T-helper 2 cell treated with Interferon-gamma antibody and Interleukin-4, amounts not matched to agents 100 ng/mL and 5 ng/mL, for 36 hours (primary cell): ENCODE results near the gene DST. TPM values are rescaled to one million over a fixed set of nuclear protein-coding genes. Genes with fewer than 3 reads are reported as not detected.
"Not testable (repeated sequence)": the region's sequence is repeated elsewhere in the genome, so short reads cannot be mapped to it uniquely, and the experiment has no call there.

Experiments used
- intact Hi-C: fragments of 100-400 bp; cut with micrococcal nuclease; formaldehyde crosslinking; loops from one replicate; pipeline ENCODE4 v1.15.1; 2023
- total RNA-seq: library from RNA; stranded (reverse); gene quantifications from 2 replicates; pipeline ENCODE4 v1.2.3, GENCODE V29; 2022

The DST gene
- total RNA-seq, 1 donor from 2014 or later, result 6.1 TPM

DNA sequence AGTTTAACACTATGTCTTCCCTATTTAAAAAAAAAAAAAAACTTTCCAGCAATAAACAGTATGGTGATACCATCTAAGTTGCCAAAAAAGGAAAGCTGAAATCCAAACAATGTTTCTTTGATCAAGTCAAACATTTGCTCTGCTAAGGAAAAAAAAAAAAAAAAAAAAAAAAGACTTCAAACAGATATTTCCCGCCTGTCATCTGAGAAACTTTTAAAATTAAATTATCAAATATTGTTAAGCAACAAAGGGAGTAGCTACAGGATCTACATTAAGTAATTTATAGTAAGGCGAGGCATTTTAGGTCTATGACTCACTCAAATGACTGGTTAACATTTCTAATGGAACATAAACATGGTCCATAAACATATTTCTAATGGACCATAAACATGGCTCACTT lies 121.2 kb downstream of the DST start:
- intact Hi-C loops, result no loop called here

DNA sequence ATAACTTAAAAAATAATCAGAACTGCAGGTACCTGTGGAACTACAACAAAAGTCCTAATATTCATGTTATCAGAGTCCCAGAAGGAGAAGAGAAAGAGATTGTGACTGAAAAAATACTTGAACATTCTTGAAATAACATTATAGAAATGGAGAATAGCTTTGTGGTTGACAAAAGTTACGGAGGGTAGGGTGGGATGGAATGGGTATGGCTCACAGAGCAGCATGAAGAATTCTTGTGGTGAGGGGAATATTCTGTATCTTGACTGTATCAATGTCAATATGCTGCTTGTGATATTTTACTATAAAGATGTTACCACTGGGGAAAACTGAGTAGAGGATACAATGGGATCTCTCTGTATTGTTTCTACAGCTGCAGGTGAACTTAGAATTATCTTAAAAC lies 122.5 kb downstream of the DST start:
- intact Hi-C loops, result no loop called here

DNA sequence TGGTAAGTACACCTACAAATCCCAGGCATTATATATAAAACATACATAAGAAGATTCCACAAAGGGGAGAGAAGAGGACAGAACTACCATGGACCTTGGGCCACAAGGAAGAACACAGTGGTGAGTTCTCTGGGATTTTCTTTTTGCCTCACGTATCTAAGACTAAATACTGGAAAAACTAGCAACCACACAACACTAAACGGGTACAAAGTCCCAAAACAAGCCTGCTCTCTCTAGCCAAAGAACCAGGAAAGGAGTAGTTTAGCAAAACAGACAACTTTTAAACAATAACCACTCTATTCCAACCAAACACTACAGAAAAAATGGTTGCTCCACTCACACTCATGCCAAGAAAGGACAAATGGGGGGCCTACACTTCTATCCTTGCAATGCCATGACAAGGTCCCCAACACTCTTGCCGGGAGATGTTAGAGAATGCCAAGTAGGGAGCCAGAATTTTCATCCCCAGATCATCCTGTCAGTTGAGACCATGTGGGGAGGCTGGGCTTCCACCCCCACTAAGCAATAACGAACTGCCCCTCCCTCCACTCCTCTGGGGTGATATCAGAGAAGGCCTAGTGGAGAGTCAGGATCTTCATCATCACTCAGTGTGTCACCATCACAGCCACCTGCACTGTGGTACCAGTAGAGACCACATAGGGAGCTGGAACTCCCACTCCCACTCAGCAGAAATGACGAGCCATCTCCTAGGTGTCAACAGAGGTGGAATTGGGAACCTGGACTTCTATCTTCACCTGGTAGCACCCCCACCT lies 123.5 kb downstream of the DST start:
- intact Hi-C loops, result no loop called here

DNA sequence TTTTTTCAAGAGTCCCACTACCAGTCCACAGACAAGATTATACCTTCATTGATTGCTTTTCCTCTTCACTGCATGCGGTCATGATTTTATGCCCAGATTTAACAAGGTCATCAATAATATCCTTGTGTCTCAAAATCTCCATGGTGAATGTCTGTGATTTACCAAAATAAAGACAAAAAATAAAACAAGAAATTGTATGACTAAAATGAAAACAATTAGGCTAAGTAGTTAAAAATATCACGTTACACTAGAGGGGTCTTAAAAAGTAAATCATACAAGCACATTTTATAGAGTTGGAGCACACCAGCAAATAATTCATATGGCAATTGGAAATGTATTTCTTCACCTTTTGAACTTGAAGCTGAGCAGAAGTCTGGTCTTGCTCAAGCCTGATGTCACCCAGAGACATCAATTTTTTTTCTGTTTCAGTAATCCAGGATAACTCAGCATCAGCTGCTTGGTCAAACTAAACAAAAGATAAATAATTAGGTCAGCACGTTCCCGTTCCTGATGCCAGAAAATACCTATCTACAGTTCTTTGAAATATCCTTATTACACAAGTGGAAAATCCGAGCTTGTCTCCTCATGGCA lies 125.4 kb downstream of the DST start:
- intact Hi-C loops, result no loop called here

DNA sequence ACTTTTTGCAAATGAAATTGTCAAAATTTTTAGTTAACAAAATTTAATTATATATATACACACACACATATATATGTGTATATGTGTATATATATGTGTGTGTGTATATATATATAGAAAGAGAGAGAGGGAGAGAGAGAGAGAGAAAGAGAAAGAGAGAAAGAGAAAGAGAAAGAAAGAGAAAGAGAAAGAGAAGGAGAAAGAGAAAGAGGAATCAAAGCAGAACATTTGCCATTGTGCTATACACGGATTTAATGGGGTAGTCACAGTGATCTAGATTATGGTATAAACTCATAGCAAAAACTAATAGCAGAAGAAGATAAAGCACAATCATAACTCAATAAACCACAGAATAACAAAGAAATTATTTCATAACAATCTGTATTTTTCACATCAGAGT lies 126.7 kb downstream of the DST start:
- intact Hi-C loops, result no loop called here

DNA sequence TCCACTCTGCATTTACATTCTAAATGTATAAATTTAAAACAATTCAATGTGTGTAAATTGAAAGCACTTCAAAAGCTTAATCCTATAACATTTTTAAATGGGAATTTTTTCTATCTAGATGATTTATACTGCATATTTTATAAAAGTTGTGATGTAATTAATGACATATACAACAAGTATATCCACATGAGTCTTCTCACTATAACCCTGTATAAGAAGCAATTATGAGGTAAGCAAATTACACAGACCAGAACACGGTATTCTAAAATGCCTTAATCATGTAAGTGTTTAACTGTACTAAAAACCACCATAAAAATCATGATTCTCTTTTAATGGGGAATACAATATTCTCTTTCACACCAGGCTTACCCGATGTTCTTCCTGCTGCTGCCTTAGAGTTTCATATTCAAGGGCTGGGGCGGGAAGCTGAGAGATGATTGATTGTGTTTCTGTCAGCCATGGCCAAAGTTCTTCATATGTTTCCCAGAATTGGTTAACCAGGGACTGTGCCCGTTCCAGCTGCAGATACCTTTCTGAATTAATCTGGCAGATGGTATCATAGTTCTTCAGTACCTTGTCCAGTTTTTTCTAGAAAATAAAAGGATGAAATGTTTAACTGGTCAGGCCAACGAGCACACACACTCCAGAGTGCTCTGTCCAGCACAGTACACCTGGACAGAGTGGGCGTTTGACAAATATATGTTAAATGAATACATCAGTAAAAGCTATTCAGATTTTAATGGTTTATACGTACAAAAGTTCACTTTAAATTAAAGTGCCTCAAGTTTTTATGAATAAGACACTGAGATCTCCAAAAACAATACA lies 127.4 kb downstream of the DST start:
- intact Hi-C loops, result no loop called here

DNA sequence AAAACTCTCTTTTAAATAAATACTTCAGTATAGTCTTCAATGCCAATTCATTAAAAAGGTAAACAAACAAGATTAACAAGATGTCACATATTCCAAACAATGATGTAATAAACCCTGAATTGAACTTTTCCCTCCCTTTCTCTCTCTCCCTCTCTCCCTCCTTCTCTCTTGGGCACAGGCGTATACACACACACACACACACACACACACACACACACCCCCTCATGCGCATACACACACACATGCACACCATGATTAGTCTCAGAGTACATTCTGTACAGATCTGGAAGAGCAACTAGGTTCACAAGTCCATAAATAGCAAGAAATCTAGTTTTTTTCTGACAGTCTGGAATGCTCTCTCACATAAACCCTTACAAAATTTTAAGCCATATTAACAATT lies 128.3 kb downstream of the DST start:
- intact Hi-C loops, result no loop called here

DNA sequence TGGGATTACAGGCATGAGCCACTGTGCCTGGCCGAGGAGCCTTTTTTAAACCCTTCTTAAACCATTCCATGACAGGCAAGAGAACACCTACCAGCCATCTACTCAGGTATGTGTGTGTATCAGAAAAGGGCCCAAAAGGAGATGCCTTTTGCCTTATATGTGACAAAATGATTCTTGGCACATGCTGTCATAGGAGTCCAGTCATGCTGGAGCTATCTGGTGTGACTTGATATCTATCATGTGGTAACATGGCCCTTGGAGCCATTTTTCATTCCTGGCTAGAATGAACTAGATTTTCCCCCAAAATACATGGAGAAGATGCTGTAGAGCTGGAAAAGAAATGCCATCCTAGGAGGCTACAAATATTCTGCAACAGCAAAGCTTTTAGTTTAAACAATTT lies 129.1 kb downstream of the DST start:
- intact Hi-C loops, result no loop called here

DNA sequence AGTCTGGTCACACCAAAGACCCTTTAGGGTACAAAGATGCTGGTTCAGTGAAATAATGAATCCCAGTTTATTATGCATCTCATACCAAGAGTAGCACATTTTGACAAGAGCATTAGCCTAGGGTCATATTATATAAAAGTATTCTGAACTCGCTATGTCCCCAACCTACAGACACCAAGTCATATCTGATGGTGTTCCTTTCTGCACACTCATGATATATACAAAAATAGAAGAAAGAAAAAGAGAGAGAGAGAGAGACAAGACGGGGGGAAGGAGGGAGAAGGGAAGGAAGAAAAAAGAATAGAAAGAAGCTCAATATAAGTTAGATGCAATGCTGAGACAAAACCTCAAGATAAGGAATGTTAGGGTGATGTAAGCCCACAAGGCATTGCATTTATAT lies 131.1 kb downstream of the DST start:
- intact Hi-C loops, result no loop called here

DNA sequence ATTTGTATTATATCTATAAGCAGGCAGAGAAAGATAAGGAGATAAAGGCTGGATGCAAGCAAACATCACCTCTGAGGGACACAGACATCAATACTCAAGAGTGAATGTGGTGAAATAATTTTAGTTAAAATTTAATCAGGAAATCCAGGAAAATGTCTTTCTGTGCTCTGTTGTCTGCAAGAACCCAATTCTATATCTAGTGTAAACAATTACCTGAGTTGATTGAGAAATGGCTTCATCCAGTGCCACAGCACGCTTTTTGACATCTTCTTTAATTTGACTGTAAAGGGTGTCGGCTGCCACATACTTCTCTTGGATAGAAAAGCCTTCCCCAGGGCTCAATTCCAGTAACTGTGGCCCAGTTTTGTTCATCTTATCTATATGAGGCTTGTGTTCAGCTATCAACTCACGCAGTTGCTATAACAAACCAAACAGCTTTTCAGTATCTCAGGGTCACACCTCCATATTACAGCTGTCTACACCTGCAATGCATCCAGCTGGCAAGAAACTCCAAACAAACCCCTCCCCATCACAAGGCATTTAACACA lies 131.6 kb downstream of the DST start:
- intact Hi-C loops, result no loop called here

DNA sequence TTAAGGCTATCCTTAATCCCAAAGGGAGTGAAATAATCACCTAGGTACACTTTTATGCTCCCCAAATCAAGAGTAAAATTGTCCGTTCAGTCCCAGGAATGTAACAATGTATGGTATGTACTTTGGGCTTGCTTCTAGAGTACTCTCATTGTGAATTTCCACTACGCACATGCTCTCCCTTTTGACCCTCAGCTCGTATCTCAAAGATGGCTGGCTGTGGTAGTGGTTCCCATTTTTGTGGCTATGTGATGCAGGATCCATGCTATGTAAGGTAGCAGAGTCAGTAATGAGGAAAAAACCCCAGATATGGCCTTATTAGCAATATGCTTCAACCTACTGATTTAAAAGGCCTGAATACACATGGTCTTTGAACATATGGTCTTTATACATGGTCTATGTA lies 133.7 kb downstream of the DST start:
- intact Hi-C loops, result no loop called here

DNA sequence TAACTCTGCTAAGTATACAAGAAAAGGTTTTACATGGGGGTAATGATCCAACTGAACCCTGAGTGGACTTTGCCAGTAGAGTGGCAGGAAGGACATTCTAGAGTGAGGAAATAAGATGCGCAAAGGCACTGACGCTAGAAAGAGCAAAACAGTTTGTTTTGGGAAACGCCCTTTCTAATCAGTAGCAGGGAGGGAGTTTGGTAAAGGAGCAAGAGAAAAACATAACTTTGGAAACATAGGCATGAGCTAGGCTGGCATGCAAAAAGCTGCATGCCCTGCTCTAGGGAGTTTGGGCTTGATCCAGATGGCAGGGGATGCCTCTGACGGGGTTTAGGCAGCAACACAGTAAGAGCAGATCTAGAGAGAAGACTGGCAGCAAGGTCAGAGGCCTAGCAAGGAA lies 135.2 kb downstream of the DST start:
- intact Hi-C loops, result no loop called here

DNA sequence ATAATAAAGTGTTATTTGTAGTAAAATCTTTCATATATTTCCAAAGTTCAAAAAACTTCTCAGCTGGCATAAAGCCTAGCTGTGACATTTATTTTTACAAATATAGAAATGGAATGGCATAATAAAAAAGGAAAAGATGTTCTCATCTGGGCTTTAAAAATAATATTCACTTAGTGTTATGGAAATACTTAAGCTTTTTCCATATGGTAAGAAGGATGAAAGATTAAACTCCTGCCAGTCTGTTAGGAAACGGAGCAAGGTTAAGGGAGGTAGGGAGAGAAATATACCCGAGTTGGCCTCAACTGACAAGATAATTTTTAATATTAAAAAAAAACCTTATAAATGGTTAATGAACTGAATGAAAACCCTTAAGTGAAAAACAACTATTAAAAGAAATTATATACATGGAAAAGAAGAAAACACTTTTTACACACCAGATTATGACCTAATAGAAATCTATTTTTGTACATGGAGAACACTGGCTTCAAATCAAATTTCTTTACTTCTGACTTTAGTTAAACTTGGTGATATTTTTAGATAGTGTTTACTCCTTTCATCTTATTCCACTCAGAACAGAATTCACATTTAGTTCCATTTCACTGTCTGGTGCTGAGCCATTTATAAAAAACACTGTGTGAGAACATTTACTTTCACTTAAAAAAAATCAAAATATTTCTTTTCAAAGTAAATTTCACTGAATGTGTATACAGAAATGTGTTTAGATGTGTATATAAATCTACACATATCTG lies 137.0 kb downstream of the DST start:
- intact Hi-C loops, result no loop called here

DNA sequence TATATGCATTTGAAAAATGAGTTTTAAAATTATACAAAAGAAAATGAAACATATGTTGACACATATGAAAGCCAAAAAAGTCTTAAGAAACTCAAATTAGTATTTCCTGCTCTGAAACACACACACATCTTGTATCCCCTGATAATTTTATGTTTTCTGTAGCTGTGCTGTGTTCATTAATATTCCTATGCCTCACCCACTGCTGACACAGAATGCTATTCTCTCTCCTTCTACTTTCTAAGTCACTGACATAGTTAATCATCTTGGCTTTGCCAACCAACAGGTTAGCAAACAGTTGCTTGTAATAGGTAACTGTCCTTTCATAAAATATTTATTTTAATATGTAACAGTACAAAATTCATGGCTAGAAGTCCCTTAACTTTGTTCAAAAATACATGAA lies 140.7 kb downstream of the DST start:
- intact Hi-C loops, result no loop called here

DNA sequence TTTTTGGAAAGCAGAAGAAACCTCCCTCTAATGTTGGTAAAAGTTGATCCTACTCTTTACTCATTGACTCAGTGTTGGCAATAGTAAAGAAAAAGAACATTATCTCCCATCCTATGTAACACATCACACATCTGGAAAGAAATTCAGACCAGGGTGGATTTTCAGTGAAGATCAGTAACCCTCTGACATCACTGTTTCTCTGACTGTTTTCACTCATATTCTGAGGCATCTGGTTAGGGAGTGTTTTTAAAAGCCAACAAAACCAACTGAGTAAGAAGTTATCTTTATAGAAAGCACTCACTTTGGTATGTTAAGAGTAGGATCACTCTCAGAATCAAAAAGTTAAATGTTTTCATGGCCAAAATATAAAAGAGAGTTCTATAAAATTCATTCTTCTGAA lies 143.6 kb downstream of the DST start:
- intact Hi-C loops, result no loop called here

DNA sequence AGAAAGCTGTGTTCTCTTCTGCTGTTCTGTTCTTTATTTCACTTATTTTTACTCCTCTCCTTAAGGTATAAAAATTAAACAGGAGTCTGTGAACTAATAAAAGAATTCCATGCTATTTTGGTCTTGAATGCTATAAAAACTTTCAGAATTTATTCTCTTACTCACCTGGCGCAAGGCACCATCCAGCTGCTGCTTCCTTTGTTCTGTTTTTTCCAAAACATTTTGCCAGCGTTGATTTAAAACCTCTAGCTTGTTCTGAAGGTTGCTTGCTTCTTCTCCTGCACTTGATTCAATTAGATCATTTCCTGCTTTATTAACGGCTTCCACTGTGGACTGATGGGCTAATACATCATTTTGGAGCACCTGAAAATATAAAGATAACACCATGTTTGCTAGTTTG lies 145.0 kb downstream of the DST start:
- intact Hi-C loops, result no loop called here

DNA sequence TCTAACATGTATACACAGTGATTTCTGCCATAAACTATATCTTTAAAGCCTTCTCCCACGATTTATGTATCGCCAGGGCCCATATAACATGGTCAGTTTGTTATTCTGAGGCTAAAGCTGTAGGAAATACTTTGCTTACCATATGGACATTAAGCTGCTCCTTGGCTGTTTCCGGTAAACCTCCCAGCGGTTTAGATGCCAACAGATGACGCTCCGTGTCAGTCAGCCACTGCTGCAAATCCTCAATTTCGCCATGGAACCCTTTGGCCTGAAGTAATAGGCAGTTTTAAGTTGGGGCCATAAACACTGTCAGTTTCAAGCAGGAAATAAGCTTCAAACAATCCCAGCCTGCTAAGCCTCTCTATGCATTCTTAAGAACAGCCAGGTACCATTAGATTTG lies 145.4 kb downstream of the DST start:
- intact Hi-C loops, result no loop called here

DNA sequence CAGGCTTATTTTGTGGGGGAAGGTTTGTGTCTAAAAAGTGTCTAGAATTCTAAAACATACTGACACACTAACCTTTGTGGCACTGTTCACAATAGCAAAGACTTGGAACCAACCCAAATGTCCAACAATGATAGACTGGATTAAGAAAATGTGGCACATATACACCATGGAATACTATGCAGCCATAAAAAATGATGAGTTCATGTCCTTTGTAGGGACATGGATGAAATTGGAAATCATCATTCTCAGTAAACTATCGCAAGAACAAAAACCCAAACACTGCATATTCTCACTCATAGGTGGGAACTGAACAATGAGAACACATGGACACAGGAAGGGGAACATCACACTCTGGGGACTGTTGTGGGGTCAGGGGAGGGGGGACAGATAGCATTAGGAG lies 146.0 kb downstream of the DST start:
- intact Hi-C loops, result not testable (repeated sequence)

DNA sequence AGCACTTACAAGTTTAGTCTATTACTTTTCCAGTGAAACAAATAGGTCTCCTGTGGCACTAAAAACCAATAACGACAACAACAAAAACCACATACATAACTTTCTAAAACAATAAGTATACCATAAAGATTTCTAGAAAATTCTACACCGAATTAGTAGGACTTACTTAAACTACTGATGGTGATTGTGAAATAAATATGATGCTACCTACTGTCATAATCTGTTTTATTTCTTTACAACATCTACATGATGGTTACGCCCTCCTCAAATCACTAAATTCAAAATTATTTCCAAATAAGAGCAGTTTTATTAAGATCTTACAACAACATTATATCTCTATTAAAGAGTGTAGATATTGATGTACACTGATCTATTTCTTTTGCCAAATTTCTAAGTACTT lies 147.0 kb downstream of the DST start:
- intact Hi-C loops, result no loop called here

DNA sequence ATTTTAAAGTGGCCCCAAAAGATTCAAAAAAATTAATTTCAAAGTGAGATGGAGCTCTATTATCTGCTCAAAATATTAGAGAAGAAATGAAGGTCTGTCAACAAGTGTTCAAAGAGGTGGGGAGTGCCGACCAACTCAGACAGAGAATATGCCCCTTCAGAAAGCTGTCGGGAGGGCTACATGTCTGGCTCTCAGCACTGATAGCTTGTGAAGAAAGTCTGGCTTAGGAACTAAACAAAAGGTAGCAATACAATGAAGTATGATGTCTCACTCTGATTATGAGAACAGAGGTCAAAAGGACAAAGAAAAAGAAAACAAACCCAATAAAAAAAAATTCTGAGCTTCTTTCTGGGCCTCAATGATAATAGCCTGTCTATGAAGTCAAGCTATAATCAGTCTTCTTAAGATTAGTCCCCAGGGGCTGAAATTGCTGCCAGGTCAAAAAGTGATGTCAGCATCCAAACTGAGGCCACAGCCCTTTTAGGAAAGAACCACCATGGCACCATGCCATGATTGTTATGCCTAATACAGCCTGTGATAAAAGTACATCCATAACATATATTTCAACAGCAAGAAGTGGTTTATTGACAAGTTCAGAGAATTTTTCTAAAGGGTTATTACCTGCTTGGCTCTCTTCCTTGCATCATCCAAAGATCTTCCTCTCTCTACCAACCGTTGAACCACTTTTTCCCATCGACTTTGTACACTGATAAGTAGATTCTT lies 150.9 kb downstream of the DST start:
- intact Hi-C loops, result no loop called here

DNA sequence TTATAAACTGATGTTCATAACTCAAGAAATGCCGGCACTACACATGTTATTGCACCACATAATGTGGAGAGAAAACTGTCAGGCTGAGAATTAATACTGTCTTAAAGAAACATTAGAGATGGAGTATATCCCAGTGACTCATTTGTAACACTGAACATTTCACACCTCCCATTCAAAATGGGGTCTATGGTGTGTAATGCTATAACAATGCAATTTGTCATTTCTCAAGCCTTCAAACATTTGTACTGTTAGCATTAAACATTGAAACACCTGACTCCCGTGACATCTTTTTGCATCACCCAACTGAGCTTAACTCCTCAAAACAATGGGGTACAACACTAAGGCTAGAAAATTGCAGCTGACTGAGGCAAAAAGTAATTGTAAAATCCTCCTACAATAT lies 151.7 kb downstream of the DST start:
- intact Hi-C loops, result no loop called here
